Stimulated activated CD8-positive, alpha-beta memory T cell treated with anti-CD3 and anti-CD28 coated beads, Interleukin-2, amount 100 ng/mL, for 1 hour (primary cell): Measurements from ENCODE around the gene NEO1.

Experiments
- DNase-seq, 2 donors: peaks; one replicate each; pipeline ENCODE4 v3.0.0-alpha.2; 2020; ENCODE audit warnings: low read depth in 2 of 2

The NEO1 gene

DNA sequence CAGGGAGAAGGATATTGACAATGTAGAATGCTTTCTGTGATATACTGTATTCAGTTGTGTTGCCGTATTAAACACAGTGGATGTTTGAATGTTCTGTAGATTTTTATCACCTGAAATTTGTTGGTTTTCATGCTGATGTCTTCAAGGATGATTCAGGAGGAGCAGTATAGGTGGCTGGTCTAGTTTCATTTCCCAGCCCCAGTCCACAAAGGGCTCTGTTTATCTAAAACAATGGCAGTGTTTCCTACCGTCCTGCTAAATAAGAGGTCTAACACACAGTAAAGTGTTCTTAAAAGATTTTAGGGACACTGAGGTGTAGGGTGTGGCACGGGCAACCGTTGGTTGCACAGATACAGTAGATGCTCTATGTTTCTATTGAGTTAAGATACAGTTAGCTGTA is 26.0 kb downstream of the NEO1 start:
- DNase-seq: no peak

DNA sequence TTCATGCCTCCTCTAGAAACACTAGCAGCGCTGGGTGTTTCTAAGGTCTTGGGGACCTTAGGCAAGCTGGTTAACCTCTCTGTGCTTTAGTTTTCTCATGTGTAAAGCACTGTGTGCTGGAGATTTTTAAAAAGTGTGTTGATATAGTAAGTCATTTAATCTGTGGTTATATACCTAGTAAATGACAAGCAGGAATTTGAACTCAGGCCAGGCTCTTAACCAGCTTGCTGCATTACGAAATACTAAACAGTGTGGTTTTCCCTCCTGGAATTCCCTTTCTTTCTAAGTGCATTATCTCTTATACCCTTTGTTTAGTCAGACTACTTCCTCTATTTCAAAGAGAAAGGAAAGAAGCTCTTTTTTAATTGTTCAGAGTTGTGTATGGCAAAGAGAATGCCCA is 26.5 kb downstream of the NEO1 start:
- DNase-seq: no peak

DNA sequence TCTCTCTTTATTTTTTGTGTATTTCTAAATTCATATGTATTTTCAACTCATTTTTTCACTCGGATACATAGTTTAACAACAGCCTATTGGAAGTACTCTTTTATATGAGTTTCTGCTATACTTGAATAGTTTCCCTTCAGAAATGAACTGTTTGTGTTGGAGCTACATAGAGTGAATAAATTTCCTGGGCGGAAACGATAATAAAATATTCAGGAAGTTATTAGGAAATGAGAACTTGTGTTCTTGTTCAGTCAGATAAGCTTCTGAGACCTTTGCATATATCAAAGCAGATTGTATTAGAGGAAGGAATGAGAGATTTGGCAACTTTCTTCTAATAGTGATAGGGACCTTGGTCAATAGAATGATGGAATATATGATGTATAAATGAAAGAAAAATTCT is 27.3 kb downstream of the NEO1 start:
- DNase-seq: no peak

GRCh38 chr15:73081321-73081958 is 29.2 kb downstream of the NEO1 start:
- DNase-seq: no peak

DNA sequence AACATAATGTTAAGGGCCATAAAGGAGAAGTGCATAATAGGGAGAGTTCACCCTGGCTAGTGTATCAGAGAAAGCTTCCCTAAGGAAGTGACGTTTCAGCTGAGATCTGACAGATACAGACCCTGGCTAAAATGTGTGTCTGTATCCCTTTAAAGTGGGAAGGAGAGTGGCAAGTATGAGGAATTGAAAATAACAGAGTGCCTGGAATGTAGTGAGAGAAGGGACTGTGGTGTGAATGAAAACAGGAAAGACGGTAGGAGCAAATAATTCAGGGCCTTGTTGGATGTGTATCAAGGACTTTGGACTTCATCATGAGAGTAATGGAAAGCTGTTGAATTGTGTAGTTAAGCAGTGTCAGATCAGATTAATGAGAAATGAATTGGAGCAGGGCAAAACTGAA is 30.5 kb downstream of the NEO1 start:
- no peak for DNase-seq

- DNase-seq: no peak
Measured at GRCh38 chr15:73087098-73087497, 34.8 kb downstream of the NEO1 start.

DNA sequence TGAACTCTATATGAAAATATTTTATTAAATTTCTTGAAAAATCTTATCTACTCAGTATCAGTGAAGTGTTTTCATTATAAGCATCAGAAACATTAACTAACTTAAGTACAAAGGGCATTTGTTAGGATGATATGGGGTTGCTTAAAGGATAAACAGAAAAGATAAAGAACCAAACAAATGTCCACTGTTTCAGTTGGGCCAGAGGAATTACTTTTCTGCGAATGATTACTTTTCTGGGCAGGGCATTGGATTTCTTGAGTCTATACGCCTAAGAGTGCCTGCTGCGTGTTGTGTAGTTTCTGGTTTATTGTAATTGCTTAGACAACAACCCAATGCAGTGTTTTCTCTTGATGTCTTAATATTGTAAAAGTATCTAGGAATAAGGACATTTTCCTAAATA is 52.8 kb downstream of the NEO1 start:
- no peak for DNase-seq

- no peak for DNase-seq
Measured at GRCh38 chr15:73108676-73109075, 56.4 kb downstream of the NEO1 start.

GRCh38 chr15:73109765-73110164 is 57.5 kb downstream of the NEO1 start:
- no peak for DNase-seq

GRCh38 chr15:73110201-73110600 is 57.9 kb downstream of the NEO1 start:
- DNase-seq: no peak

- DNase-seq: no peak
Measured at GRCh38 chr15:73114064-73114463, 61.8 kb downstream of the NEO1 start.

GRCh38 chr15:73116164-73116563 is 63.9 kb downstream of the NEO1 start:
- DNase-seq: no peak

DNA sequence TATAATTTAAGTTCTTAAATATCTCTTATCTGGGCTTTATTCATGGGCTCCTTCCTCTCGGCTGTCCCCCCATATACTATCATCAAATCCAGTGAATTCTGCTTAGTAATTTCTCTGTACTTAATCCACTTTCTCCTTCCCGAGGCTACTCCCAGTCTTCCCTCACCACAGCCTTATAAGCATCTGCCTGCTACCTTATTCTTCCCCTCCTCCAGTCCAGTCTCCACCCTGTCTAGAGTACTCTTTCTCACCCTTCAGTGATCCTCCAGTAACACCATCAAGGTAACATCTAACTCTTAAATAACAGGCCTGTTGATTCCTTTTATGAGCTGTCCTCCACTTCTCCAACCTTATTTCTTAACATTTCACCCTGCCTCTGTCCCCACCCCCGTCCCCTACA is 65.8 kb downstream of the NEO1 start:
- no peak for DNase-seq

GRCh38 chr15:73119478-73119877 is 67.2 kb downstream of the NEO1 start:
- no peak for DNase-seq

DNA sequence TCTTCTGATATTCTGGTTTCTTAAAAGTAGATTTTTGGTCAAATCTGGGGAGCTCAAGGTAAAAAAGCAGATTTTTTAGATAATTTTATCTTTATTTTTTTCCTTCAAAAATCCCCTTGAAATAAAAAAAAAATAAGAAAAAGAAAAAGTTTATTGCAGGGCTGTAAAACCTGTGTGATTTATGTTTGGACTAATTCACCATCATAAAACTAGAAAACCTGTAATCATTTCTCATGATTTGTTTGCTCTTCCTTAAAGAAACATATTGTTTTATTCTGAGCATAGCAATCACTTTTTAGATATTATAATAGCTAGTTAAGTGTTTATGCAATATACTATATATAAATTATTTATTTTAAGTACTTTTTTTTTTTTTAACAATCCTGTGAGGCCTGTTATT is 68.0 kb downstream of the NEO1 start:
- DNase-seq: no peak

GRCh38 chr15:73125219-73125618 is 73.0 kb downstream of the NEO1 start:
- DNase-seq: no peak

GRCh38 chr15:73127302-73127936 is 75.2 kb downstream of the NEO1 start:
- no peak for DNase-seq

GRCh38 chr15:73130830-73131229 is 78.6 kb downstream of the NEO1 start:
- DNase-seq: no peak

- DNase-seq: no peak
Measured at GRCh38 chr15:73134196-73134595, 81.9 kb downstream of the NEO1 start.

DNA sequence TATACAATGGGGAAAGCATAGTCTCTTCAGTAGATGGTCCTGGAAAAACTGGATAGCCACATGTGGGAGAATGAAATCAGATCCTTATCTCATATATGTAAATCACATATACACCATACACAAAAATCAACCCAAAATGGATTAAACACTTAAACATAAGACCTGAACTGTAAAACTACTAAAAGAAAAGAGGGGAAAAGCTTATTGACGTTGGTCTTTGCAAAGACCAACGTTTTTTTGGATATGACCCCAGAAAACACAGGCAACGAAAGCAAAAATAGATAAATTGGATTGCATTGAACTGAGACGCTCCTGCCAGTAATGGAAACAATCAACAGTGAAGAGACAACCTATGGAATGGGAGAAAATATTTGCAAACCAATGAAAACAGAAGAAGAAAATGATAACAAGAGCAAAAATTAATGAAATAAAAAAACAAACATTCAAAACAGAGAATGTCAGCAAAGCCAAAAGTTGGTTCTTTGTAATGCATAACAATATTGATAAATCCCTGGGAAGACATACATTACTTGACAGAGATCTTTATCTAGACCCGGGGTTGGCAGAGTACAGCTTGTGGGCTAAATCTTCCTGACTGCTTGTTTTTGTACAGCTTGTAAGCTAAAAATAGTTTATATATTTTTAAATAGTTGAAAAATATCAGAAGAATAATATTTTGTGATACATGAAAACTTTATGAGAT is 86.9 kb downstream of the NEO1 start:
- no peak for DNase-seq

DNA sequence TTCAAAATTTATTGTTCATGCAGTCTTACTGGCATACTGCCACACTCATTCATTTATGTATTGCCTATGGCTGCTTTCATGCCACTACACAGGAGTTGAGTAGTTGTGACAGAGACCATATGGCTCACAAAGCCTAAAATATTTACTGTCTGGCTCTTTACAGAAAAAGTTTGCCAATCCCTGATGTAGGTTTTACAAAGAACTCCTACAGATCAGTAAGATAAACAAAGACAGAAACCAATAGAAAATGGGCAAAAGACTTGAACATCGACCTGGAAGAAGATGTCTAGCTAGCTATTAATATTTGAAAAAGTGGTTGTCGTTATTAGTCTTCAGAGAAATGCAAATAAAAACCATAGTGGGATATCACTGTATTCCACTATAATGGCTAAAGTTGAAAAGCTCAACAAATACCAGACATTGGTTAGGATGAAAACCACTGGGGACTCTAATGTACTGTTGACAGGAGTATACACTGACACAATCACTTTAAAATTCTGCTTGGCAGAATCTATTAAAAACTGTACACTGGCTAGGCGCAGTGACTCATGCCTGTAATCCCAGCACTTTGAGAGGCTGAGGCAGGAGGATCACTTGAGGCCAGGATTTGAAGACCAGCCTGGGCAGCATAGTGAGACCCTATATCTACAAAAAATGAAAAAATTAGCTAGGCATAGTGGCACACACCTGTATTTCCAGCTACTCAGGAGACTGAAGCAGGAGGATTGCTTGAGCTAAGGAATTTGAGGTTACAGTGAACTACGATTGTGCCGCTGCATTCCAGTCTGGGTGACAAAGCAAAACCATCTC is 87.7 kb downstream of the NEO1 start:
- no peak for DNase-seq

- DNase-seq: no peak
Measured at GRCh38 chr15:73141216-73141900, 89.1 kb downstream of the NEO1 start.
